Keratinocyte (primary cell): ENCODE results near the gene ABI1. TPM values are rescaled to one million over a fixed set of nuclear protein-coding genes. Genes with fewer than 3 reads are reported as not detected.

Experiments used
- DNase-seq: peaks from one replicate; pipeline ENCODE4 v3.0.0-alpha.2; 2011; ENCODE audit warnings: low read depth, missing footprints, low spot score
- FAIRE-seq: peaks from 2 replicates; lab custom pipeline; 2011; peaks lifted over from hg19 to GRCh38; lab: Jason Lieb, UNC
- H2AFZ ChIP-seq: 2 replicates; pipeline ENCODE4 v1.6.0; 2012; ENCODE audit warnings: low read length, control low read depth, inconsistent platforms; ENCODE audit not compliant: control insufficient read depth
- H3K27ac ChIP-seq: 2 replicates; pipeline ENCODE4 v1.5.1; 2011; ENCODE audit warnings: low read length; ENCODE audit not compliant: control insufficient read depth, insufficient read depth
- H3K27me3 ChIP-seq: 3 replicates; pipeline ENCODE4 v1.6.0; 2011; ENCODE audit warnings: low read length; ENCODE audit not compliant: control insufficient read depth, insufficient read depth; ENCODE audit errors: extremely low read depth
- H3K36me3 ChIP-seq, 2 experiments: 2 replicates in 1 of 2; 3 replicates in 1 of 2; pipeline ENCODE4 v1.5.1; 2011; ENCODE audit warnings: low read length in 2 of 2, mild to moderate bottlenecking in 1 of 2; ENCODE audit not compliant: control insufficient read depth in 2 of 2, insufficient read depth in 2 of 2; ENCODE audit errors: extremely low read depth in 1 of 2
- H3K4me1 ChIP-seq: 3 replicates; pipeline ENCODE4 v1.5.1; 2011; ENCODE audit warnings: low read length; ENCODE audit not compliant: control insufficient read depth, insufficient read depth; ENCODE audit errors: extremely low read depth
- H3K4me2 ChIP-seq: 3 replicates; pipeline ENCODE4 v1.6.0; 2011; ENCODE audit warnings: low read depth, low read length; ENCODE audit not compliant: control insufficient read depth, insufficient read depth; ENCODE audit errors: extremely low read depth
- H3K4me3 ChIP-seq, 3 experiments: fragments of 200-600 bp in 1 of 3; sonication (generic) in 1 of 3; 2 replicates in 2 of 3; 3 replicates in 1 of 3; pipeline ENCODE4 v1.5.1; 2011 to 2016; ENCODE audit warnings: low read length in 3 of 3, mild to moderate bottlenecking in 3 of 3, control low read depth in 2 of 3, inconsistent platforms in 1 of 3, low read depth in 1 of 3, mixed read lengths in 1 of 3, mixed run types in 1 of 3, moderate library complexity in 1 of 3; ENCODE audit not compliant: control insufficient read depth in 2 of 3, insufficient read depth in 2 of 3; ENCODE audit errors: extremely low read depth in 1 of 3
- H3K79me2 ChIP-seq: 2 replicates; pipeline ENCODE4 v1.6.0; 2012; ENCODE audit warnings: low read length; ENCODE audit not compliant: control insufficient read depth, insufficient read depth
- H3K9ac ChIP-seq: 3 replicates; pipeline ENCODE4 v1.6.0; 2011; ENCODE audit warnings: low read length; ENCODE audit not compliant: control insufficient read depth, insufficient read depth; ENCODE audit errors: extremely low read depth
- H3K9me1 ChIP-seq: 3 replicates; pipeline ENCODE4 v1.6.0; 2011; ENCODE audit warnings: low read length; ENCODE audit not compliant: control insufficient read depth, insufficient read depth; ENCODE audit errors: extremely low read depth
- H3K9me3 ChIP-seq: 2 replicates; pipeline ENCODE4 v1.5.1; 2012; ENCODE audit warnings: low read depth, low read length; ENCODE audit not compliant: control insufficient read depth
- H4K20me1 ChIP-seq: 3 replicates; pipeline ENCODE4 v1.6.0; 2011; ENCODE audit warnings: low read length; ENCODE audit not compliant: control insufficient read depth, insufficient read depth; ENCODE audit errors: extremely low read depth
- EZH2 ChIP-seq: IDR thresholded peaks from one replicate; pipeline ENCODE4 v1.6.1; 2012; ENCODE audit warnings: inconsistent platforms, mild to moderate bottlenecking, low read length, moderate library complexity
- dilution Hi-C: fragments of 300-500 bp; cut with MboI; formaldehyde crosslinking; loops from one replicate; pipeline ENCODE4 v1.7.0; 2020; ENCODE audit warnings: low sequenced_read_pairs; ENCODE audit not compliant: extremely low pct_ligation_motif_present
- polyA plus RNA-seq, 5 experiments: library from polyadenylated mRNA; depleted of rRNA in 3 of 5; stranded (reverse) in 3 of 5; stranded (forward) in 1 of 5; unstranded in 1 of 5; fragments of >200 nt; gene quantifications; 1 replicate in 1 of 5; 2 replicates in 3 of 5; 3 replicates in 1 of 5; pipeline versions ENCODE4 v1.2.1 to v1.2.3, GENCODE V29; 2011 to 2012; ENCODE audit warnings: missing spikeins in 2 of 5, low read depth in 1 of 5, low replicate concordance in 1 of 5
- TF ChIP-seq, protein P1 (sequence below), 3 experiments: IDR thresholded peaks in 1 of 3; conservative IDR thresholded peaks in 1 of 3; optimal IDR thresholded peaks in 1 of 3; 2 replicates in 2 of 3; 3 replicates in 1 of 3; pipeline versions ENCODE3 to v1.5.1; 2011; ENCODE audit warnings: low read length in 3 of 3, mild to moderate bottlenecking in 3 of 3, moderate library complexity in 2 of 3, control low read depth in 1 of 3, inconsistent platforms in 1 of 3; ENCODE audit not compliant: insufficient read depth in 2 of 3; ENCODE audit errors: extremely low read depth in 1 of 3

ABI1 gene
- polyA plus RNA-seq, 1 donor (not counting 4 experiments of a cell fraction or from before 2014, with no cell fraction given), result 78.9 TPM

DNA sequence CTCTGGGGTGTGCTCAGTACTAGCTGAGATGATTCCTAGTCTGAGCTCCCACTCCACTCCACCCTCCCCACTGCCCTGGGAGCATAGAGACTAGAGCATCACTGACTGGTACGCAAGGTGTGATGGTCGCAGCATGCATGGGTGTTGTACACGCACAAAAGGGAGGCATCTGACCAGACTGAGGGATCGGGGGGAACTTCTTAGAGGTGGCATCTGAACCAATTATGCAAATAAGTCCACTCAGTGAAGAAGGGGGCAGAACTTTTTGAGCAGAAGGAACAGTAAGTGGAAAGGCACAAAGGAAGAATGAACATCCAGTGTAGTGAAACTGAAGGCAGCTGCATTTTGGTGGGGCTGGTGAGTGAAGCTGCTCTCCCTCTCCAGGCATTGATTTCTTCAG is 137.7 kb downstream of the ABI1 start:
- dilution Hi-C loops, result no loop called here
- Histone ChIP-seq H3K4me1 (no peaks in the 10 kb centered on the region), H4K20me1 (no peaks in the 10 kb centered on the region), H3K36me3 (peaks cover 19 to 29% of the 10 kb centered on the region in 2 experiments), H3K9me3 (no peaks in the 10 kb centered on the region), H3K79me2 (peaks cover 1% of the 10 kb centered on the region), H3K4me2 (no peak overlapping the region), H3K27me3 (no peaks in the 10 kb centered on the region), H3K27ac (no peak overlapping the region), H3K9me1 (no peaks in the 10 kb centered on the region), H2AFZ (no peak overlapping the region), H3K9ac (no peak overlapping the region), H3K4me3 (no peak overlapping the region)
- no peak for TF ChIP-seq EZH2
- TF ChIP-seq, protein P1, sequence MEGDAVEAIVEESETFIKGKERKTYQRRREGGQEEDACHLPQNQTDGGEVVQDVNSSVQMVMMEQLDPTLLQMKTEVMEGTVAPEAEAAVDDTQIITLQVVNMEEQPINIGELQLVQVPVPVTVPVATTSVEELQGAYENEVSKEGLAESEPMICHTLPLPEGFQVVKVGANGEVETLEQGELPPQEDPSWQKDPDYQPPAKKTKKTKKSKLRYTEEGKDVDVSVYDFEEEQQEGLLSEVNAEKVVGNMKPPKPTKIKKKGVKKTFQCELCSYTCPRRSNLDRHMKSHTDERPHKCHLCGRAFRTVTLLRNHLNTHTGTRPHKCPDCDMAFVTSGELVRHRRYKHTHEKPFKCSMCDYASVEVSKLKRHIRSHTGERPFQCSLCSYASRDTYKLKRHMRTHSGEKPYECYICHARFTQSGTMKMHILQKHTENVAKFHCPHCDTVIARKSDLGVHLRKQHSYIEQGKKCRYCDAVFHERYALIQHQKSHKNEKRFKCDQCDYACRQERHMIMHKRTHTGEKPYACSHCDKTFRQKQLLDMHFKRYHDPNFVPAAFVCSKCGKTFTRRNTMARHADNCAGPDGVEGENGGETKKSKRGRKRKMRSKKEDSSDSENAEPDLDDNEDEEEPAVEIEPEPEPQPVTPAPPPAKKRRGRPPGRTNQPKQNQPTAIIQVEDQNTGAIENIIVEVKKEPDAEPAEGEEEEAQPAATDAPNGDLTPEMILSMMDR (optimal IDR thresholded peaks at IDR 0.05 in 1 of 3, IDR thresholded peaks at IDR 0.05 in 1 of 3, conservative IDR thresholded peaks at IDR 0.05 in 1 of 3; ENCODE audit: extremely low read depth in 1 of 3, insufficient read depth in 2 of 3, low read length in 3 of 3), result no peak
- DNase-seq (no peak), FAIRE-seq (no peak)

- no peak overlapping the region for H2AFZ ChIP-seq
- DNase-seq (no peak), FAIRE-seq (no peak)
- no peak overlapping the region for H3K4me2 ChIP-seq
- dilution Hi-C loops, result no loop called here
- no peaks in the 10 kb centered on the region for H3K4me1 ChIP-seq
- H4K20me1 ChIP-seq, result no peaks in the 10 kb centered on the region
- no peaks in the 10 kb centered on the region for H3K9me3 ChIP-seq
- H3K9ac ChIP-seq, result no peak overlapping the region
- no peak overlapping the region for H3K27ac ChIP-seq
- H3K4me3 ChIP-seq, result no peak overlapping the region
- TF ChIP-seq, protein P1 (optimal IDR thresholded peaks at IDR 0.05 in 1 of 3, IDR thresholded peaks at IDR 0.05 in 1 of 3, conservative IDR thresholded peaks at IDR 0.05 in 1 of 3; ENCODE audit: extremely low read depth in 1 of 3, insufficient read depth in 2 of 3, low read length in 3 of 3), result no peak
- no peak for TF ChIP-seq EZH2
- no peaks in the 10 kb centered on the region for H3K9me1 ChIP-seq
- no peaks in the 10 kb centered on the region for H3K27me3 ChIP-seq
- peaks cover 15 to 23% of the 10 kb centered on the region in 2 experiments for H3K36me3 ChIP-seq
- H3K79me2 ChIP-seq, result peaks cover 1% of the 10 kb centered on the region
Observed at GRCh38 chr10:26721561-26721960, 139.2 kb downstream of the ABI1 start.
